ENCODE data around the gene RAB34.
A peak's percentile ranks its signal among the peaks of the same experiment; 100 is the strongest.

The RAB34 gene

GRCh38 chr17:28682655-28683054, 35.0 kb downstream of the RAB34 start:
- H3K4me3 ChIP-seq (ENCODE audit: low read depth, low read length), result no peak overlapping the region
- TF ChIP-seq CTCF (conservative IDR thresholded peaks at IDR 0.05; ENCODE audit: low read depth, low read length), result no peak
- no peak for DNase-seq (ENCODE audit: low read depth)

GRCh38 chr17:28675980-28676379, 41.7 kb downstream of the RAB34 start:
- no peak overlapping the region for H3K4me3 ChIP-seq (ENCODE audit: low read depth, low read length)
- DNase-seq (ENCODE audit: low read depth), result no peak
- TF ChIP-seq CTCF (conservative IDR thresholded peaks at IDR 0.05; ENCODE audit: low read depth, low read length), result peak; percentile 48

DNA sequence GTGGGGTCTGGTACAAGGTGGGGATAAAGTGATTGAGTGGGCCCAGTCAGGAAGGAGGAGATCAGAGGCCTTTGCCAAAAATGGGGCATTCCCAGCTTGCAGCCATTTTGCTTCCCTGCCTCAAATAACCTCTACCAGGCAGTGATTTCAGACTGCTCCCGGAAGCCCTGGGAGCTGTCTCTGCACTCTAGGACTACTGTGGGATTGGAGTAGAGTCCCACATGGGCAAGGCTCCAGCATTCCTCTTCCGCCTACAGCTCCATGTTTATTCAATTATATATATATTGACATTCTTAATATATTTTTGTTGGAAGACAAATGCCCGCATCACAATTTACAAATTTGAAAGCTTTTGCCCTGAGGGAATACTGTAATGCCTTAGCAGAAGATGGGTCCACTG, 42.2 kb downstream of the RAB34 start:
- no peak for DNase-seq (ENCODE audit: low read depth)
- TF ChIP-seq CTCF (conservative IDR thresholded peaks at IDR 0.05; ENCODE audit: low read depth, low read length), result no peak
- no peak overlapping the region for H3K4me3 ChIP-seq (ENCODE audit: low read depth, low read length)

DNA sequence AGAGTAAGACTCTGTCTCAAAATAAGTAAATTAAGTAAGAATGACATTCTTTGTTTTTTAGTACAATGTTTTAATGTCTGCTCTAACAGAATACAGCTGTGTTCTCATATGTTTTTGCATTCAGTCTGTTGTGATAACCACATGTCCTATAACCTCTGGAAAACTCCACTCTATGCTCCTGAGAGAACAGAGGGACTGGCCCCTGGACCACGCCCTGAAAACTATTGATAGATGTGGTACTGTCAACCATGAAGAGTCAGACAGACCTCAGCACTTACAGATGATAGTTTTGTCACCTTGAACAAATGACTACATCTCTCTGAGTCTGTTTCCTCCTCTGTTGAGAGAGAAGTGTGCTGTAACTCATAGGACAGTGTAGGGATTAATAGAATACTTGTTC, 47.8 kb downstream of the RAB34 start:
- no peak overlapping the region for H3K4me3 ChIP-seq (ENCODE audit: low read depth, low read length)
- no peak for DNase-seq (ENCODE audit: low read depth)
- TF ChIP-seq CTCF (conservative IDR thresholded peaks at IDR 0.05; ENCODE audit: low read depth, low read length), result no peak

GRCh38 chr17:28667870-28668269, 49.8 kb downstream of the RAB34 start:
- no peak overlapping the region for H3K4me3 ChIP-seq (ENCODE audit: low read depth, low read length)
- no peak for TF ChIP-seq CTCF (conservative IDR thresholded peaks at IDR 0.05; ENCODE audit: low read depth, low read length)
- no peak for DNase-seq (ENCODE audit: low read depth)

DNA sequence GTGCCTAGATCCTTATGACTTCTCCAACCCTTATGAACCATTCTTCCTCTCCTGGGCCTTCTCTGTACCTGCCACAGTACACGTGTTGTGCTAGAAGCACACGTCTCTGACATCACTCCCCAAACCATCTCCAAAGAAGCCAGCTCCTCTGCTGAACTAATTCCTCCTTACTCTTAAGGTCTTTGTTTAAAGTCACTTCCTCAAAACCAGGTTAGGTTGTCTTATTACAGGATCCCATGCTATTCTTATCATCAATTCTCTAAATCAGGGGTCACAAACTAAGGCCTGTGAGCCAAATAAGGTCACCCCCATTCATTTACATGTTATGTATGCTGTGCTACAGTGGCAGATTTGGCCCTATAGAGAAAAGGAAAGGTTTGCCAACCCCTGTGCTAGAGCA, 51.7 kb downstream of the RAB34 start:
- DNase-seq (ENCODE audit: low read depth), result no peak
- TF ChIP-seq CTCF (conservative IDR thresholded peaks at IDR 0.05; ENCODE audit: low read depth, low read length), result no peak
- no peak overlapping the region for H3K4me3 ChIP-seq (ENCODE audit: low read depth, low read length)
